Measurements from ENCODE around the gene TMEM121.
"Not testable (repeated sequence)": the region's sequence is repeated elsewhere in the genome, so short reads cannot be mapped to it uniquely, and the experiment has no call there.

Gene TMEM121

GRCh38 chr14:105559384-105560047 is 33.1 kb downstream of the TMEM121 start:
- H3K36me3 ChIP-seq (ENCODE audit: control insufficient read depth, insufficient read depth, low read length); H3K4me3 ChIP-seq (ENCODE audit: extremely low read depth, insufficient read depth, low read length, poor library complexity, severe bottlenecking); H3K9me3 ChIP-seq (ENCODE audit: control insufficient read depth, low read length); H3K27ac ChIP-seq (ENCODE audit: low read depth, low read length, severe bottlenecking); H3K4me1 ChIP-seq (ENCODE audit: control insufficient read depth, insufficient read depth, low read length, poor library complexity, severe bottlenecking): not testable (repeated sequence)
- WGBS, 2 experiments (ENCODE audit: insufficient coverage in 2 of 2) = 100% methylated on average over 5 of the region's 49 CpGs; no CpG with 5 or more reads in 1 of the 2 experiments

- not testable (repeated sequence) for H3K36me3 ChIP-seq (ENCODE audit: control insufficient read depth, insufficient read depth, low read length); H3K4me1 ChIP-seq (ENCODE audit: control insufficient read depth, insufficient read depth, low read length, poor library complexity, severe bottlenecking); H3K9me3 ChIP-seq (ENCODE audit: control insufficient read depth, low read length); H3K27ac ChIP-seq (ENCODE audit: low read depth, low read length, severe bottlenecking); H3K4me3 ChIP-seq (ENCODE audit: extremely low read depth, insufficient read depth, low read length, poor library complexity, severe bottlenecking)
- WGBS, 2 experiments (ENCODE audit: insufficient coverage in 2 of 2) = no CpG with 5 or more reads among the region's 27 CpGs
Observed at GRCh38 chr14:105560048-105560669, 33.8 kb downstream of the TMEM121 start.

- H3K36me3 ChIP-seq (ENCODE audit: control insufficient read depth, insufficient read depth, low read length); H3K9me3 ChIP-seq (ENCODE audit: control insufficient read depth, low read length); H3K4me3 ChIP-seq (ENCODE audit: extremely low read depth, insufficient read depth, low read length, poor library complexity, severe bottlenecking); H3K4me1 ChIP-seq (ENCODE audit: control insufficient read depth, insufficient read depth, low read length, poor library complexity, severe bottlenecking); H3K27ac ChIP-seq (ENCODE audit: low read depth, low read length, severe bottlenecking): not testable (repeated sequence)
- WGBS, 2 experiments (ENCODE audit: insufficient coverage in 2 of 2) = no CpG with 5 or more reads among the region's 14 CpGs
Observed at GRCh38 chr14:105561345-105561744, 35.0 kb downstream of the TMEM121 start.

- Histone ChIP-seq H3K4me3 (ENCODE audit: extremely low read depth, insufficient read depth, low read length, poor library complexity, severe bottlenecking) (no peak overlapping the region), H3K27ac (ENCODE audit: low read depth, low read length, severe bottlenecking) (no peak overlapping the region), H3K4me1 (ENCODE audit: control insufficient read depth, insufficient read depth, low read length, poor library complexity, severe bottlenecking) (no peaks in the 10 kb centered on the region), H3K9me3 (ENCODE audit: control insufficient read depth, low read length) (peaks cover 9% of the 10 kb centered on the region), H3K36me3 (ENCODE audit: control insufficient read depth, insufficient read depth, low read length) (no peaks in the 10 kb centered on the region)
- 54 to 72% methylated on average over 3 to 4 of the region's 4 CpGs for WGBS, 2 experiments (ENCODE audit: insufficient coverage in 2 of 2)
Observed at GRCh38 chr14:105562713-105563346, 36.4 kb downstream of the TMEM121 start.

- H3K9me3 ChIP-seq (ENCODE audit: control insufficient read depth, low read length) = peaks cover 12% of the 10 kb centered on the region
- no peak overlapping the region for H3K4me3 ChIP-seq (ENCODE audit: extremely low read depth, insufficient read depth, low read length, poor library complexity, severe bottlenecking)
- no peak overlapping the region for H3K27ac ChIP-seq (ENCODE audit: low read depth, low read length, severe bottlenecking)
- H3K4me1 ChIP-seq (ENCODE audit: control insufficient read depth, insufficient read depth, low read length, poor library complexity, severe bottlenecking) = no peaks in the 10 kb centered on the region
- H3K36me3 ChIP-seq (ENCODE audit: control insufficient read depth, insufficient read depth, low read length) = no peaks in the 10 kb centered on the region
Observed at GRCh38 chr14:105563347-105563737, 37.0 kb downstream of the TMEM121 start.

GRCh38 chr14:105564536-105564935 is 38.2 kb downstream of the TMEM121 start:
- not testable (repeated sequence) for H3K27ac ChIP-seq (ENCODE audit: low read depth, low read length, severe bottlenecking); H3K36me3 ChIP-seq (ENCODE audit: control insufficient read depth, insufficient read depth, low read length); H3K4me3 ChIP-seq (ENCODE audit: extremely low read depth, insufficient read depth, low read length, poor library complexity, severe bottlenecking); H3K4me1 ChIP-seq (ENCODE audit: control insufficient read depth, insufficient read depth, low read length, poor library complexity, severe bottlenecking)
- 77 to 100% methylated on average over 3 to 5 of the region's 16 CpGs for WGBS, 2 experiments (ENCODE audit: insufficient coverage in 2 of 2)
- peaks cover 24% of the 10 kb centered on the region for H3K9me3 ChIP-seq (ENCODE audit: control insufficient read depth, low read length)

GRCh38 chr14:105565185-105565919 is 39.0 kb downstream of the TMEM121 start:
- not testable (repeated sequence) for H3K36me3 ChIP-seq (ENCODE audit: control insufficient read depth, insufficient read depth, low read length); H3K4me1 ChIP-seq (ENCODE audit: control insufficient read depth, insufficient read depth, low read length, poor library complexity, severe bottlenecking); H3K4me3 ChIP-seq (ENCODE audit: extremely low read depth, insufficient read depth, low read length, poor library complexity, severe bottlenecking); H3K27ac ChIP-seq (ENCODE audit: low read depth, low read length, severe bottlenecking)
- WGBS, 2 experiments (ENCODE audit: insufficient coverage in 2 of 2) = 50 to 100% methylated on average over 1 of the region's 8 CpGs
- peaks cover 32% of the 10 kb centered on the region for H3K9me3 ChIP-seq (ENCODE audit: control insufficient read depth, low read length)

GRCh38 chr14:105566248-105567163 is 40.1 kb downstream of the TMEM121 start:
- WGBS, 2 experiments (ENCODE audit: insufficient coverage in 2 of 2) = 86% methylated on average over 3 of the region's 34 CpGs; no CpG with 5 or more reads in 1 of the 2 experiments
- not testable (repeated sequence) for H3K4me1 ChIP-seq (ENCODE audit: control insufficient read depth, insufficient read depth, low read length, poor library complexity, severe bottlenecking); H3K4me3 ChIP-seq (ENCODE audit: extremely low read depth, insufficient read depth, low read length, poor library complexity, severe bottlenecking)

GRCh38 chr14:105567164-105568103 is 41.1 kb downstream of the TMEM121 start:
- not testable (repeated sequence) for H3K4me3 ChIP-seq (ENCODE audit: extremely low read depth, insufficient read depth, low read length, poor library complexity, severe bottlenecking)
- WGBS, 2 experiments (ENCODE audit: insufficient coverage in 2 of 2) = 85 to 92% methylated on average over 13 to 14 of the region's 20 CpGs

More at GRCh38 chr14:105566248-105567163, 40.1 kb downstream of the TMEM121 start:
- peaks cover 38% of the 10 kb centered on the region for H3K9me3 ChIP-seq (ENCODE audit: control insufficient read depth, low read length)
- H3K27ac ChIP-seq (ENCODE audit: low read depth, low read length, severe bottlenecking); H3K36me3 ChIP-seq (ENCODE audit: control insufficient read depth, insufficient read depth, low read length): not testable (repeated sequence)

More at GRCh38 chr14:105567164-105568103, 41.1 kb downstream of the TMEM121 start:
- H3K9me3 ChIP-seq (ENCODE audit: control insufficient read depth, low read length) = peaks cover 38% of the 10 kb centered on the region
- H3K36me3 ChIP-seq (ENCODE audit: control insufficient read depth, insufficient read depth, low read length); H3K27ac ChIP-seq (ENCODE audit: low read depth, low read length, severe bottlenecking); H3K4me1 ChIP-seq (ENCODE audit: control insufficient read depth, insufficient read depth, low read length, poor library complexity, severe bottlenecking): not testable (repeated sequence)
